ENCODE measurements around the gene IGF1R.

DNA sequence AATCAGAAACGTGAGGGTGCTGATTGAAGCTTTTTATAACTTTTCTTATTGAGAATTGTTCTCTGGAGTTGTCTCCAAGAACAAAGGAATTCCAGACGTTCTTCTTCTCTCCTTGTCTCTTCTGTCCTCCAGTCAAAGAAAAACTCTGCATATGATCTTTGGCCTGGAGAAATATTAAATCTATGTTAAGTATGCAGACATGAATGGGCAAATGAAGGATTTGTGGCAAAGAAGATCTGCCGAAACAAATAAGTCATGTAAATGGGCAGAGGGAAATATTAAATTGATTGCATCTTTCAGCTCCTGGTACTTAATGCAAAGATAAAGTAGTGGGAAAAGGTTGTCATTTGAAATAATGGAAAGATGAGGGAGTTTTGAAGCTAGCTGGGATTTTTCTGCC lies 74.9 kb downstream of the IGF1R start:
- TF ChIP-seq SMAD4 (CRISPR knock-in tag; IDR thresholded peaks at IDR 0.05) (no peak), CTCF (IDR thresholded peaks at IDR 0.05) (no peak), JUN (CRISPR knock-in tag; IDR thresholded peaks at IDR 0.05) (no peak)

Data from WTC11 (cell line).